Stimulated activated CD4-positive, alpha-beta T cell treated with anti-CD3 and anti-CD28 coated beads, Interleukin-1b, Interleukin-23, amount 100 ng/mL, for 1 hour (primary cell): ENCODE data around the gene KRTAP10-3.
"Not testable (repeated sequence)": the region's sequence is repeated elsewhere in the genome, so short reads cannot be mapped to it uniquely, and the experiment has no call there.

Source experiments
- DNase-seq, 2 donors: peaks; one replicate each; pipeline ENCODE4 v3.0.0-alpha.2; 2020; ENCODE audit warnings: low read depth in 2 of 2

The KRTAP10-3 gene, protein sequence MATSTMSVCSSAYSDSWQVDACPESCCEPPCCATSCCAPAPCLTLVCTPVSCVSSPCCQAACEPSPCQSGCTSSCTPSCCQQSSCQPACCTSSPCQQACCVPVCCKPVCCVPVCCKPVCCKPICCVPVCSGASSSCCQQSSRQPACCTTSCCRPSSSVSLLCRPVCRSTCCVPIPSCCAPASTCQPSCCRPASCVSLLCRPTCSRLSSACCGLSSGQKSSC

GRCh38 chr21:44558695-44559094 lies at the start of gene KRTAP10-3:
KRTAP10-3 (minus strand) TSS chr21:44558795; CDS start chr21:44558715, 80 bp downstream.
- DNase-seq: no peak

- no peak for DNase-seq
Observed at GRCh38 chr21:44606495-44606894, 47.9 kb upstream of the KRTAP10-3 start.

DNA sequence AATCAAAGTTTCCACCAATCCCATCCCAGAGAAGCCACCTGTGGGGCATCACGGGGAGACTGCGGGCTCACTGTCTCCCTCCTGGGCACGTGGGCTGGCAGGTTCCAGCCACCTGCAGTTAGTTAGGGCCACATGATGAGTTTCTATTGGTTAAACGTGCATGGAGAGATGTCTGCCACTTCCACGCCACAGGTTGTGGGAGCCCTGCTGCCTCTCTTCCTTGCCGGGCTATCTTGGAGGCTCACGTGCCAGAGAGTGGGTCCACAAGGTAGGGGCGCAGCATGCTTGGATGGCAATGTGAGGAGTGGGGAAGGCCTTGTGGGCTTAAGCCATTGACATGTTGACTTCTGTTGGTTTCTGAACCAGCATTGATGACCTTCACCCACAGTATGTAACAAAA lies 45.3 kb upstream of the KRTAP10-3 start:
- no peak for DNase-seq

DNA sequence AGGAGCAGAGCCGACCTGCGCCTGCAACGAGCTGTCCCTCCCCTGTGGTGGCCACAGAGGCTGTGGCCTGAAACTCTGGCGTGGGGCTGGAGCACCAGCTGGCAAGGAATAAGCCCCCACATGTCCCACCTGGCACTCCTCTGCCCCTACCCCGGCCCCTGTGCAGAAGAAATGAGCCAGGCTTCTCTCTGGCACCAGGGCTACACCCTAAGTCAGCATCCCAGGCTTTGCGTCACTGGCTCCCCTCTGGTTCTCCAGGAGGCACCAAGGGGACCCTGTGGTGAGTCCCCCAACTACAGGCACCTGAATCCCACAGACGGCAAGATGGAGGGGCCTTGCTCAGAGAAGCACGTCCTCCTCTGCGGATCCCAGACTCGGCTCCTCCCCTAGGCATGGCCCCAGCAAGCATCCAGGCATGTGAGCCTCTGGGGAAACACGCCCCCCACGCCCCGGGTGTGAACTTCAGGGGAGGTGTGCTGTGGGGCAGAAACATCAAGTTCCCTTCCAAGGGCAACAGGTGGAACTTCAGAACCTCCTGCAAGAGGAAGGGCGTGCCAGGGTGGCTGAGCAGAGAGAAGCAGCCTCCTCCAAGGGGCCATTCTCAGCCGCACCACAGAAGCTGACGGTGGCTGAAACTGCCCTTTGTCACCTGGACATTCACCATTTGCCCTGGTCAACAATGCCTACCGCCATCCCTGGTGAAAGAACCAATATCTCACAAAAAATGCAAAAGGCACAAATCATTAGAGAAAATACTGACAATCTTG lies 44.7 kb upstream of the KRTAP10-3 start:
- DNase-seq: no peak

- no peak for DNase-seq
Observed at GRCh38 chr21:44602463-44602850, 43.9 kb upstream of the KRTAP10-3 start.

- no peak for DNase-seq
Observed at GRCh38 chr21:44601596-44602462, 43.2 kb upstream of the KRTAP10-3 start.

DNA sequence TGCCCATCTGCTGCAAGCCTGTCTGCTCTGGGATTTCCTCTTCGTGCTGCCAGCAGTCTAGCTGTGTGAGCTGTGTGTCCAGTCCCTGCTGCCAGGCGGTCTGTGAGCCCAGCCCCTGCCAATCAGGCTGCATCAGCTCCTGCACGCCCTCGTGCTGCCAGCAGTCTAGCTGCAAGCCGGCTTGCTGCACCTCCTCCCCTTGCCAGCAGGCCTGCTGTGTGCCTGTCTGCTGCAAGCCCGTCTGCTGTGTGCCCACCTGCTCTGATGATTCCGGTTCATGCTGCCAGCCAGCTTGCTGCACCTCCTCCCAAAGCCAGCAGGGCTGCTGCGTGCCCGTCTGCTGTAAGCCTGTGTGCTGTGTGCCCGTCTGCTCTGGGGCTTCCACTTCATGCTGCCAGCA lies 42.5 kb upstream of the KRTAP10-3 start:
- DNase-seq: not testable (repeated sequence)

- DNase-seq: not testable (repeated sequence)
Observed at GRCh38 chr21:44600118-44600978, 41.8 kb upstream of the KRTAP10-3 start, which contains the start of gene KRTAP10-7. KRTAP10-7 (plus strand) TSS chr21:44600597; CDS start chr21:44600622, 25 bp downstream.

DNA sequence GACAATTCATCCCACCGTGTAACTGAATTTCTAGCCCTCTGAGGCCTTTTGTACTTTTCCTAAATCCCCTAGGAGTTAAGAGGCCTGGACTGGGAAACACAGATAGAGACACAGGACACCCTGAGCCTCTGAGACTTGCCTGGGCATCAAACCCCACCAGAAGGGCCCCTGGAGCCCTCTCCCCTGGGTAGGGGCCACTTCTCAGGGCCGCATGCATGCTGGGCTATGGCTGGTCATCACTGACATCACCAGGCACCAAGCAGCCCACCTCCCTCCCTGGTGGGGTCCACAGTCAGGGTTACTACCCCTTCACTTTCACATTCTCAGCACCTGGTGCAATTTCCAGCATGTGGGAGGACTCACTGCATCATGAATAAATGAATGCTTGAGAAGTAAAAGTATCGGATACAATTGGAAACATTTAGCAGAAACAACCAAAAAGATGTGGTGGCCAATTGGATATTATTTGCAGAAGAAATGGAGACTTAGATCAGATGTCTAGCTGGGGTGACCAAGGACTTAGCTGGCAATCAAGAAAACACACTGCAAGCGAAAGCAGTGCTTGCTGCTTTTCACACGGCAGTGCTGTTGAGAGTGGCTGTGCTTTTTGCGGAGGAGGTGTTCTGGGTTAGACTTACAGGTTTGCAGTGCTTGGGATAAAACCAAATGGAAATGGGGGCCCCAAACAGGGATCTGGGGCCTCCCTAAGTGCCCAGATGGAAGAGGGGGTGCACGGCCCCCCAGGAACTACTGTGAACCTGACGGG lies 40.9 kb upstream of the KRTAP10-3 start:
- no peak for DNase-seq

- DNase-seq: no peak
Observed at GRCh38 chr21:44598061-44598460, 39.5 kb upstream of the KRTAP10-3 start.

GRCh38 chr21:44596068-44596725 lies 37.6 kb upstream of the KRTAP10-3 start:
- no peak for DNase-seq

DNA sequence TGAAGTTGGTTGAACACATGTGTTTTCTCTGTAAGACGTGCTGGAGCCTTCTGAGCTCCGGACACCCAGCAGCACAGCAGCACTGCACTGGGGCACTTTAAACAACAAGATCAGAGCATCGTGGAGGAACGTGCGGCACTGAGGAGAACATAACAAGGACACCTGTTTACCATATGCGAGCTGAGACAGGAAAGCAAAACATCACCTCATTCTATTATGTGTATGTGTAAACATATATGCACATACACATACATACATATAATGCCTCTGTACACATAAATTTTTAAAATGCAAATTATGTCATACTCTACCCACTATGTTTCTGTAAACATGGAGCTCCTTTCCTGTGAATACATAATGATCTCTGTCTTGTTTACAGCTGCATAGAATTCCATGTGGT lies 36.9 kb upstream of the KRTAP10-3 start:
- DNase-seq: no peak

DNA sequence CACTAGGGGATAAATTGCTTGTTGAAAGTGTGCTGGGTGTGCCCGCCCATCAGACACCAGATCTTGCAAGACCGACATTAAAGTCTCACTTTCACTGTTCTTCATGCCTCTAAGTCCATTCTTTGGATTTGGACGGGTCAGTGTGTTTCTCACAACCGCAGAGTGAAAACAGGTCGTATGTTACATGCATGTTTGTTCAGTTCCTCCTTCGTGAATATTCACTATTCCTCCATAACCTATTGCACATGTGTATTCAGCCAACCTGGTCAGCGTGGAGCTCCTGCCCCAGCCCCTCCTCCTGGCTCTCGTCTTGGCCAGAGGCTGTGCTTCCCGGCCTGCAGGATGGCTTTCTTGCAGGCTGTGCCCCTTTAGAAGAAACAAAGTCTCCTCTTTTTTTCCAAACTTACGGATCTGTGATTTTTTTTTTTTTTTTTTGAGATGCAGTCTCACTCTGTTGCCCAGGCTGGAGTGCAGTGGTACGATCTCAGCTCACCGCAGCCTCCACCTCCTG lies 35.9 kb upstream of the KRTAP10-3 start:
- no peak for DNase-seq

GRCh38 chr21:44593598-44594405 lies 35.2 kb upstream of the KRTAP10-3 start:
- DNase-seq: no peak

GRCh38 chr21:44592446-44593311 lies 34.1 kb upstream of the KRTAP10-3 start, which contains the start of gene KRTAP10-6:
KRTAP10-6 (minus strand) TSS chr21:44592505; CDS start chr21:44592484, 21 bp downstream.
- no peak for DNase-seq

DNA sequence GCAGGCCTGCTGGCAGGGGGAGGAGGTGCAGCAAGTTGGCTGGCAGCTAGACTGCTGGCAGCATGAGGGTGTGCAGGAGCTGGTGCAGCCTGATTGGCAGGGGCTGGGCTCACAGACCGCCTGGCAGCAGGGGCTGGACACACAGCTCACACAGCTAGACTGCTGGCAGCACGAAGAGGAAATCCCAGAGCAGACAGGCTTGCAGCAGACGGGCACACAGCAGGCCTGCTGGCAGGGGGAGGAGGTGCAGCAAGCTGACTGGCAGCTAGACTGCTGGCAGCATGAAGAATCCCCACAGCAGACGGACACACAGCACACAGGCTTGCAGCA lies 33.2 kb upstream of the KRTAP10-3 start:
- not testable (repeated sequence) for DNase-seq

GRCh38 chr21:44590897-44591800 lies 32.6 kb upstream of the KRTAP10-3 start:
- not testable (repeated sequence) for DNase-seq
